Caki2 (cell line): ENCODE results near the gene ENTREP1. TPM values are rescaled to one million over a fixed set of nuclear protein-coding genes. Genes with fewer than 3 reads are reported as not detected.
A peak's percentile ranks its signal among the peaks of the same experiment; 100 is the strongest.
"Not testable (repeated sequence)": the region's sequence is repeated elsewhere in the genome, so short reads cannot be mapped to it uniquely, and the experiment has no call there.

Source experiments
- DNase-seq: peaks from one replicate; pipeline ENCODE4 v3.0.0-alpha.2; 2015; ENCODE audit warnings: low read depth
- in situ Hi-C: cut with HindIII; loops from 2 replicates; pipeline ENCODE4 v1.10.0; 2016; ENCODE audit warnings: low sequenced_read_pairs, low pct_unique_long_range_greater_than_20kb, mixed read lengths
- total RNA-seq: library from RNA; depleted of rRNA; stranded (reverse); fragments of >200 nt; shearing (Covaris generic); gene quantifications from 2 replicates; pipeline ENCODE4 v1.2.3, GENCODE V29; 2014; ENCODE audit warnings: low replicate concordance; rRNA removed

The ENTREP1 gene
- total RNA-seq: not detected in 2 replicates

GRCh38 chr9:69324549-69325401 lies at the start of gene ENTREP1:
Gene ENTREP1, plus strand, starts transcription at chr9:69325215. Its CDS starts 95 bp downstream, at chr9:69325310.
- in situ Hi-C loops: no loop called here

GRCh38 chr9:69276775-69277174 lies 48.2 kb upstream of the ENTREP1 start:
- no peak for DNase-seq

More at GRCh38 chr9:69324549-69325401, at the start of gene ENTREP1:
- DNase-seq: peak; percentile 74

GRCh38 chr9:69279084-69279731 lies 45.8 kb upstream of the ENTREP1 start:
- no peak for DNase-seq
- in situ Hi-C loops: no loop called here

More at GRCh38 chr9:69276775-69277174, 48.2 kb upstream of the ENTREP1 start:
- in situ Hi-C loops: no loop called here

- in situ Hi-C loops: no loop called here
- DNase-seq: no peak
Measured at GRCh38 chr9:69279733-69280132, 45.3 kb upstream of the ENTREP1 start.

GRCh38 chr9:69283003-69283402 lies 42.0 kb upstream of the ENTREP1 start:
- no peak for DNase-seq
- in situ Hi-C loops: no loop called here

GRCh38 chr9:69292078-69292477 lies 32.9 kb upstream of the ENTREP1 start:
- no peak for DNase-seq
- in situ Hi-C loops: no loop called here

GRCh38 chr9:69293156-69293555 lies 31.9 kb upstream of the ENTREP1 start:
- no peak for DNase-seq
- in situ Hi-C loops: no loop called here

- no peak for DNase-seq
- in situ Hi-C loops: no loop called here
Measured at GRCh38 chr9:69295872-69296552, 29.0 kb upstream of the ENTREP1 start.

GRCh38 chr9:69297300-69297980 lies 27.6 kb upstream of the ENTREP1 start:
- in situ Hi-C loops: no loop called here
- DNase-seq: no peak

GRCh38 chr9:69299315-69299714 lies 25.7 kb upstream of the ENTREP1 start:
- DNase-seq: no peak
- in situ Hi-C loops: no loop called here

GRCh38 chr9:69299826-69300225 lies 25.2 kb upstream of the ENTREP1 start:
- DNase-seq: no peak
- in situ Hi-C loops: no loop called here

GRCh38 chr9:69303331-69303730 lies 21.7 kb upstream of the ENTREP1 start:
- in situ Hi-C loops: no loop called here
- no peak for DNase-seq

GRCh38 chr9:69306895-69307445 lies 18.0 kb upstream of the ENTREP1 start:
- in situ Hi-C loops, DNase-seq: not testable (repeated sequence)

- in situ Hi-C loops: no loop called here
Measured at GRCh38 chr9:69307446-69308205, 17.4 kb upstream of the ENTREP1 start.

GRCh38 chr9:69308206-69308931 lies 16.6 kb upstream of the ENTREP1 start:
- in situ Hi-C loops: no loop called here
- no peak for DNase-seq

More at GRCh38 chr9:69307446-69308205, 17.4 kb upstream of the ENTREP1 start:
- no peak for DNase-seq

GRCh38 chr9:69313175-69313574 lies 11.8 kb upstream of the ENTREP1 start:
- in situ Hi-C loops: no loop called here
- no peak for DNase-seq

- in situ Hi-C loops: no loop called here
- no peak for DNase-seq
Measured at GRCh38 chr9:69314547-69314946, 10.5 kb upstream of the ENTREP1 start.
